Epithelial cell of proximal tubule (primary cell): Measurements from ENCODE around the gene AKR1E2. TPM values are rescaled to one million over a fixed set of nuclear protein-coding genes. Genes with fewer than 3 reads are reported as not detected.
A peak's percentile ranks its signal among the peaks of the same experiment; 100 is the strongest.

Experiments
- DNase-seq: peaks from one replicate; pipeline ENCODE4 v3.0.0-alpha.2; 2011; ENCODE audit warnings: low read depth
- H3K4me3 ChIP-seq: 2 replicates; pipeline ENCODE4 v1.5.1; 2011; ENCODE audit warnings: low read depth, mild to moderate bottlenecking, low read length
- CTCF ChIP-seq: conservative IDR thresholded peaks from 2 replicates; pipeline ENCODE4 v1.5.1; 2012; ENCODE audit warnings: low read depth, mild to moderate bottlenecking, low read length
- total RNA-seq: library from RNA; depleted of rRNA; stranded (reverse); fragments of >200 nt; gene quantifications from 2 replicates; pipeline ENCODE4 v1.2.3, GENCODE V29; 2015

The AKR1E2 gene
- total RNA-seq, 1 donor from 2014 or later: 2.2 TPM

GRCh38 chr10:4838743-4839142 lies 12.7 kb downstream of the AKR1E2 start:
- no peak for TF ChIP-seq CTCF
- no peak for DNase-seq
- H3K4me3 ChIP-seq: no peak overlapping the region

GRCh38 chr10:4839353-4839752 lies 13.3 kb downstream of the AKR1E2 start:
- no peak overlapping the region for H3K4me3 ChIP-seq
- DNase-seq: no peak
- TF ChIP-seq CTCF: peak; percentile 28

- no peak overlapping the region for H3K4me3 ChIP-seq
- no peak for DNase-seq
- no peak for TF ChIP-seq CTCF
Observed at GRCh38 chr10:4840151-4840550, 14.1 kb downstream of the AKR1E2 start.

- no peak overlapping the region for H3K4me3 ChIP-seq
- no peak for DNase-seq
- no peak for TF ChIP-seq CTCF
Observed at GRCh38 chr10:4843525-4844180, 17.6 kb downstream of the AKR1E2 start.

- no peak for TF ChIP-seq CTCF
- DNase-seq: no peak
- no peak overlapping the region for H3K4me3 ChIP-seq
Observed at GRCh38 chr10:4844864-4845263, 18.9 kb downstream of the AKR1E2 start.

GRCh38 chr10:4845766-4846165 lies 19.8 kb downstream of the AKR1E2 start:
- no peak for DNase-seq
- no peak overlapping the region for H3K4me3 ChIP-seq
- no peak for TF ChIP-seq CTCF

- TF ChIP-seq CTCF: no peak
- DNase-seq: no peak
- no peak overlapping the region for H3K4me3 ChIP-seq
Observed at GRCh38 chr10:4846775-4847174, 20.8 kb downstream of the AKR1E2 start.
